Measurements from ENCODE around the gene CAMK2G.

DNA sequence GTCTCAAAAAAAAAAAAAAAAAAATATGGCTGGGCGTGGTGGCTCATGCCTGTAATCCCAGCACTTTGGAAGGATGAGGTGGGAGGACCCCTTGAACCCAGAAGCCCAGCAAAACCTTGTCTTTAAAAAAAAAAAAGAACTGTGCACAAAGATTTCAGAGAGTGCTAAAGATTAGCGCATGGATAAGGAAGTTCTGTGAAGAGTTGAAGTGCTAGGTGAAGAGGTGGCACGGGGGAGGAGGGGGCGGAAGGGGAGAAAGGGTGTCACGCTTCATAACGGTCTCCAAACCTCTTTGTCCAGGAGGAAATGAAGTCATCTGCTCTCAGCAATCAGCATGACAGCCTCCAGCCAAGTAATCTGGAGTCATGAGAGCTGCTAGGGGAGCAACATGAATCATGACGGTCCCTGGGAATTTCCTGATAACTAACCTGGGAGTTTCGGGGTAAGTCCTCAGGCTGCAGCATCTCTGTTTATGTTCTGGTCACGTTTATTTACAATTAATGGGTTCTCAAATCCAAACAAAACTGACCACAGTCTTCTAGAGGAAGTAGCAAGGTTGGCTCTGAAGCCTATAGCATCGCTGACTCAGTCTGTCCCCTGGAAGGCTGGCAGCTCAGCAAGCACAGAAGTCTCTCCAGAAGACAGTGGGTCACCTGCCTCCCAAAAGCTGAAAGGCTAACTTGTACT lies 34.6 kb upstream of the CAMK2G start:
- TF ChIP-seq, protein P1, sequence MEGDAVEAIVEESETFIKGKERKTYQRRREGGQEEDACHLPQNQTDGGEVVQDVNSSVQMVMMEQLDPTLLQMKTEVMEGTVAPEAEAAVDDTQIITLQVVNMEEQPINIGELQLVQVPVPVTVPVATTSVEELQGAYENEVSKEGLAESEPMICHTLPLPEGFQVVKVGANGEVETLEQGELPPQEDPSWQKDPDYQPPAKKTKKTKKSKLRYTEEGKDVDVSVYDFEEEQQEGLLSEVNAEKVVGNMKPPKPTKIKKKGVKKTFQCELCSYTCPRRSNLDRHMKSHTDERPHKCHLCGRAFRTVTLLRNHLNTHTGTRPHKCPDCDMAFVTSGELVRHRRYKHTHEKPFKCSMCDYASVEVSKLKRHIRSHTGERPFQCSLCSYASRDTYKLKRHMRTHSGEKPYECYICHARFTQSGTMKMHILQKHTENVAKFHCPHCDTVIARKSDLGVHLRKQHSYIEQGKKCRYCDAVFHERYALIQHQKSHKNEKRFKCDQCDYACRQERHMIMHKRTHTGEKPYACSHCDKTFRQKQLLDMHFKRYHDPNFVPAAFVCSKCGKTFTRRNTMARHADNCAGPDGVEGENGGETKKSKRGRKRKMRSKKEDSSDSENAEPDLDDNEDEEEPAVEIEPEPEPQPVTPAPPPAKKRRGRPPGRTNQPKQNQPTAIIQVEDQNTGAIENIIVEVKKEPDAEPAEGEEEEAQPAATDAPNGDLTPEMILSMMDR (conservative IDR thresholded peaks at IDR 0.05), result no peak
- no peak for TF ChIP-seq EZH2 (IDR thresholded peaks at IDR 0.05; ENCODE audit: low read depth)
